ENCODE measurements around the gene CRAMP1. TPM values are rescaled to one million over a fixed set of nuclear protein-coding genes. Genes with fewer than 3 reads are reported as not detected.

The CRAMP1 gene
- total RNA-seq, 1 donor from 2014 or later, result 10.8 TPM

- no peak for DNase-seq
Measured at GRCh38 chr16:1596516-1596915, 15.6 kb upstream of the CRAMP1 start.

DNA sequence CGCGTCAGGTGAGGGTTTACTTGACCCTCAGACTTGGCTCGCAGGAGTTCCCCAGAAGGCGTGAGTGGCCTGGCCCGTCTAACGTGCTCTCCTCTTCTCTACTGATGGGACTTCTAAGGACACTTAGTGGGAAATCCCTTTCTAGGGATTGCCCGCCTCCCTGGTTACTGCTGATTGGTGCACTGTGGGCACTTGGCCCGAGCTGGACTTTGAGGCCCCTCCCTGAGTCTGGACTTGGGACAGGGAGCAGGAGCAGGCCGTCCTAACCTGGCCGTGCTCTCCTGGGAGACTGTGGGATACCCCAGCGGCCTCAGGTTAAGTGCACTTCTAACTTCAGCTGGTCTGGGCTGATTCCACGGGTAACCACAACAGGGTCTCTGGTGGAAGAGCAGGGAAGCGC is 15.0 kb upstream of the CRAMP1 start:
- DNase-seq, result no peak

DNA sequence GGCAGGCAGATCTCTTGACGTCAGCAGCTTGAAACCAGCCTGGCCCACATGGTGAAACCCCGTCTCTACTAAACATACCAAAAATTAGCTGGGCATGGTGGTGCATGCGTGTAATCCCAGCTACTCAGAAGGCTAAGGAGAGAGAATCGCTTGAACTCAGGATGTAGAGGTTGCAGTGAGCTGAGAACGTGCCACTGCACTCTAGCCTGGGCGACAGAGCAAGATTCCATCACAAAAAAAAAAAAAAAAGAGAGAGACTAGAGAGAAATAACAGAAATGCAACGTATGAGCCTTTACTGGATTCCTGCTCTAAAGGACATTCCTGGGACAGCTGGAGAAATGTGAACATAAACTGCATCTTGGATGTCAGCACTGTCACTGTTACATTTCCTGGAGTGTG is 11.1 kb upstream of the CRAMP1 start:
- no peak for DNase-seq

- DNase-seq, result no peak
Measured at GRCh38 chr16:1601489-1601888, 10.7 kb upstream of the CRAMP1 start.

DNA sequence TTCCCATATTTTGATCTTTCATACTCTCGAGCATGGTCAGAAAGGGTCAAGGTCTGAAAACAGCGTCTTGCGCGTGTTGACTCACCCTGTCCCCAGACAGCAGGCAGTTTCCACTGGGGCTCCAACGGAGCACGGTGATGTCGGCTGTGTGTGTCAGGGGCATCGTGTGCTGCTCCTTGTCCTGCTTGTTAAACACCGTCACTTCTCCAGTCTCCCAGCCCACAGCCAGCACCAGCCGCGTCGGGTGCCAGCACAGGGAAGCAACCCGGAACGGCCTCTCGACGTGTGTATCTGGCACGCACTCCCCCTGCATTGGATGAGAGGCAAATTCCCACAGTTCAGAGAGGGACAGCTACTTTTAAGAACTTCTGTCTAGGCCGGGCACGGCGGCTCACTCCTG is 9.9 kb upstream of the CRAMP1 start:
- no peak for DNase-seq

- no peak for DNase-seq
Measured at GRCh38 chr16:1606774-1607173, 5.4 kb upstream of the CRAMP1 start.

DNA sequence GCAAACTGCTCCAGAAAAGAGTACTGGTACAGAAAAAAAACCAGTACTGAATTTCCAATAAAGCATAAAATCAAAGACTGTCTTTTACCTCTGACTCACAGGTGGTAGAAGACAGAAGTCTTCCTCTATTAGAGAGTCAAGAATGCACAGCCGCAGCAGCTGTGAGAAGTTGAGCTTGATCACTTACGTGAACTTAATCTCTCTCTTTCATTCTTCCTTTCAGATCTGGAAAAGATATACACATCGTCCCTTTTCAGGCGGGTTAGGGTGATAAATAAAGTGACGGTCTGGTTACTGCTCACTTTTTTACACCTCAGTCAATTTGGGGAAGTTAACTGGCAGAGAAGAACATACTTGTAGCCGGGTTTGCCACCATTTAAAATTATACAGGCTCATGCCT is 4.2 kb upstream of the CRAMP1 start:
- DNase-seq, result no peak

DNA sequence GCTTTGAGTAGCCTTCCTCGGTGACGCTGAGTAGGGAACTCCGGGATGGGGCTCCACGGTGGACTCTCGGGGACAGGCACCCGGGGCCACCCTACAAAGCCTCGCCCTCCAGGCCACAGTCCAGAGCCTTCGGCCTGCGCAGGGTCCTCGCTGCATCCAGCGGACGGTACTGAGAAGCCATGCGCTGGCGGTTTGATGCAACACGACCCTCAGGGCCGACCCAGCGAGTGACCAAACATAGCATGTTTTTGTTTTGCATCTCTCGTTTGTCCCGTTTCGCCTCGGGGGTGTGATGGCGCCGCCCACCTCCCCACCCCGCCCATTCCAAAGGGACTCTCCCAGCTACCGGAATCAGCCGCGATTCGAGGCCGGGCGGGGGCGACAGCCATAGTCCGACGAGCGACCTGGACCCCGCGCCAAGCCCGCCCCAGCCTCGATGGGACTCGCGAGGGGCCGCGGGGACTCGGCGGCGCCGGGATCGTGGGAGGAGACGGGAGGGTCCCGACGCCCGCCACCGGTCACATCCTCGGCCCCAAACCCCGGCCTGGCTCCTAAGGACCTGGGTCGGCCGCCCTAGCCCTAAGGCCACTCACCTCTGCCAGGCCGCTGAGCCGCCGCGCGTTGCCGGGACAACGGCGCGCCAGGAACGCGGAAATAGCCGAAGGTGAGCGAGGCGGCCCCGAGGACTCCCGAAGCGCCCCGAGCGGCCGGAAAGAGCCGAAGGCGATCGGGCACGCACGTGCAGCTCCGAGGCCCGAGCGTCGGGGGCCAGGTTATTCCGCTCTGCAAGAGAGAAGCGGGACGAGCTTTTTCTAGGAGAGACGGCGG is 1.9 kb upstream of the CRAMP1 start:
- peak; percentile 94 for DNase-seq

DNA sequence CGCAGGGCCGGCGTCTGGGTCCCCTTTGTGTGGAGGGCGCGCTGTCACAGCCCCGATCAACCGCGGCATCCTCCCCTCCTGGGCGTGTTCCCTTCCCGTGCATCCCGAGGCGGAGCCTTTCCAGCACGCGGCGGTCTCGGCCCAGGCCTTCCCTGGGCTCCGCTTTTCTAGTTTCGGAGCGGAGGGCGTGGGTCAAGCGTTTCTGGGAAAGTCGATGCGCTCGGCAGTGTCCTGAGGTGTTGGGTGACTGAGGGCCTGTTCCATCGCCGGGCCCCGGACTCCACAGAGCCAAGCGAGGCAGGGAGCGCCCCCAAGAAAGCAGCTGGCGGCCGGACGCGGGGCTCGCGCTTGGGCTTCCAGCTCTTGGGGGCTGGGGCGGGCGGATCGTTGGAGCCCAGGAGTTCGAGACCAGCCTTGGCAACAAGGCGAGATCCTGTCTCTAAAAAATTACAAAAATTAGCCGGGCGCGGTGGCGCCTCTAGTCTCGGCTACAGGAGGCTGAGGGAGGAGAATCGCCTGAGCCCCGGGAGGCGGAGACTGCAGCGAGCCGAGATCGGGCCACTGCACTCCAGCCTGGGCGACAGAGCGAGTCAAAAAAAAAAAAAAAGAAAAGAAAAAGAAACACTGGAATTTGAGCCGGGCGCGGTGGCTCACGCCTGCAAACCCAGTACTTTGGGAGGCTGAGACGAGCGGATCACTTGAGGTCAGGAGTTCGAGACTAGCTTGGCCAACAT is 1.1 kb upstream of the CRAMP1 start:
- DNase-seq, result no peak

DNA sequence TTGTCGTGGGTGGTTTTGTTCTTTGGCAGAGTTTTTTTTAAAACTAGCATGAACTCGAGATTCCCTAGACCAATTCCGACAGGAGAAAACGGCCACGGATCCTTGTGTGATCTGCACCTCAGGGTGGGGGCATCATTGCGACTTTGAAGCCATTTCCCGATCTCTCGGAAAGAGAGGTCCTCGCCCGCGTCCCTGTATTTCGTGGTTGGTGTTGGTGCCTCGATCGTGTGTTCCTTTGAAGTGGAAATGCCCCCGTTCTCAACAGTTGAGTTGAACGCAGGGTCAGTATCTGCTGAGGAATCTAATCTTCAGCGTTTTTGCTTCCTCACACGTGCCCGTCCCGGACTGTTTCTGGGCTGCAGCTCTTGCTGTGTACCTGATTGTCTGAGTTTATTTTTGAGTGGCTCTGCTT is 1.1 kb downstream of the CRAMP1 start:
- no peak for DNase-seq

- DNase-seq, result peak; percentile 13
Measured at GRCh38 chr16:1613728-1614455, 1.7 kb downstream of the CRAMP1 start.

GRCh38 chr16:1614456-1615102 is 2.4 kb downstream of the CRAMP1 start:
- DNase-seq, result peak; percentile 50

GRCh38 chr16:1615761-1616160 is 3.6 kb downstream of the CRAMP1 start:
- no peak for DNase-seq

DNA sequence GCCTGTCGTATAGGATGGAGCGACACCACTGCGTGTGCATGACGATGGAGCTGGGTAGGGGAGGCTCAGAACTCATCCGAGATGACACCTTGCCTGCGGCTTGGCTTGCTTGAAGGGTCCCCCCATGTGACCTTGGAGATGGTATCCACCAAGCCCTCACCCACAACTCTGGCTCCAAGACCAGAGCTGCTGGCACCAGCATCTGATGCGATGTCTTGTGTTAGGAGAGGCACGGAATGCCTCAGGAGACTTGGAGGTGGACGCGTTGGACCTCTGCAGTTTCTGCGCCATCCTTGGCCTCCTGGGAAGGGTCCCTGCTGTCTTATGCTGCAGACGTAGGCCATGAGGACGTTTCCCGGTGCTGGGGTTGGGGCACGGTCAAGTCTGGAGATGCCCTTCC is 7.8 kb downstream of the CRAMP1 start:
- DNase-seq, result no peak

DNA sequence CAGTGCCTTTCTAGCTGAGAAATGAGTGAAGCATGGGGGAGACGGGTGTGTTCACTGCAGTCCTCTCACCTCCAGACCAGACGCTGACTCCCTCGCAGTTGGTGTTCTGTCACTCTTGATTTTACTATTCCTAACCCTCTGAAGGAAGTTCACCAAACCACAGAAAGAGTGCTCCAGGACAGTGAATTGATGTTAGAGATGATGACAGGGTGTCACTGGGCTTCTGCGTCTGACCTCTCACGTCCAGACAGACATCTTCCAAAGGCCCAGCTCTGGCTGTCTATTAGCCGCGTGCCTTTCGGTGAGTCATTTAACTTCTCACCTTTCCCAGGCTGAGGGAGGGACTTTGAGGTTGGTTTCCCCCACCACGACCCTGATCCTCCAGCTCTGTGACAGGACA is 8.2 kb downstream of the CRAMP1 start:
- no peak for DNase-seq

GRCh38 chr16:1621851-1622250 is 9.7 kb downstream of the CRAMP1 start:
- DNase-seq, result no peak

GRCh38 chr16:1626327-1626726 is 14.2 kb downstream of the CRAMP1 start:
- no peak for DNase-seq

DNA sequence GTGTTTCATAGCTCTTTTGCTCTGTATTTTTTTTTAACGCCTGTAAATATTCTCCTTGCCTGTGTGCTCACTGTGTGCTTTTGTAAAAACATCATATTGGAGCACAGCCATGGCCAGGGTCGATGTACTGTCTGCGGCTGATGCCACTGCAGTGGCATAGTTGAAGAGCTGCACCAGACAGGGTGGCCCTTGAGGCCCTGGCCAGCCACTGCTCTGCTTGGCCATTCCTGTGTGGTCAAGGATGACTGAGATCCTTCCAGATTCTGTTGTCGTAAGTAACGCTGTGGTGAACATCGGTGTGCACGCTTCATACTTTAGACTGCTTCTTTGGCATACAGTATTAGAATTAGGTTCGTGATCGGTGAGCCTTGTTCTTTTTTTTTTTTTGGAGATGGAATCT is 14.6 kb downstream of the CRAMP1 start:
- DNase-seq, result no peak

DNA sequence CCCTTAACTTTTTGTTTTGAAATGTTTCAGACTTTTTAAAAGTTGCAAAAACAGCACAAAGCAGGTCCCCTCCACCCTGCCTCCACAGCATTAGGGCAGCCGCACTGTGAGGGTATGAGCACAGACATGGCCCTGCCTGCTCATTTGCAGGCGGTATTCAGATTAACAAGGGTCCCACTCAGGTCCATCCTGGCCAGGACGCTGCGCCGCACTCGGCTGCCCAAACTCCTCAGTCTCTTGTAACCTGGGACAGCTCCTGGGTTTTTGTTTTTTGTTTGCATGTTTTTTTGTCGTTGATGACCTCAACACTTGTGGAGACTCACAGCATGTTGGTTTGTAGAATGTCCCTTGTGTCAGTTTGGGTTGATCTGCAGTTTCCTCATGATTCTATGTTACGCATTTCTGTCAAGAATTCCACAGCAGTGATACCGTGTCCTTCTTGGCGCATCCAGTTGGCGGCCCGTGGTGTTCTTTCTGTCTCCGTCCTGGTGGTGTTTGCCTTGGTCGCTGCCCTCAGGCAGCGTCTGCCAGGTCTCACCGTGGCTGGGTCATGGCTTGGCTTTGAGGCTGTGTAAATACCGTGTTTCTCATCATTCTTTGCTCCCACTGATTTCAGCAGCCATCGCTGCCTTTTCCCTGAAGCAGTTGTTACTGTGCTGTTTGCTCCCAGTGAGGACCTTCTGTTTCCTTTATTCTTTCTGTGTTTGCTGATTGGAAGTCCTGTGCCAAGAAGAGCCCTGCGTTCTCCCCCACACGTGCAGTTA is 18.5 kb downstream of the CRAMP1 start:
- DNase-seq, result no peak

DNA sequence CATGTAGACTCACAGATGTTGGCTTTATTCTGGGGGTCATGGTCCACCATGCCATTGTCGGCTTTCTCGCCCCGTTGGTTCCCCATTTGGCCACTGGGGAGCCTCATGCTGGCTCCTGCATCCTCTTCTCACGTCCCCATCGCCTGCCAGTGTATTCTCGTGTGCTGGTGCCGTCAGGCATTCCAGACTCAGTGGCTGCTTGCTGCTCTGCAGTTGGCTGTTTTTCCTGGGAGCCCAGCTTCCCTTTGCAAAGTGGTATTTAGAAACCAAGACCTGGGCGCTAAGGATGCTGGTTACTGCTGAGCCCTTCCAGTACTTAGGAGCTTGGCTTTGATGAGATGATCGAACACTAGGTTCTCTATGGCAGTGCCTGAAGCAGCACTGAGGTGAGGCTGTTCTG is 19.1 kb downstream of the CRAMP1 start:
- DNase-seq, result no peak

DNA sequence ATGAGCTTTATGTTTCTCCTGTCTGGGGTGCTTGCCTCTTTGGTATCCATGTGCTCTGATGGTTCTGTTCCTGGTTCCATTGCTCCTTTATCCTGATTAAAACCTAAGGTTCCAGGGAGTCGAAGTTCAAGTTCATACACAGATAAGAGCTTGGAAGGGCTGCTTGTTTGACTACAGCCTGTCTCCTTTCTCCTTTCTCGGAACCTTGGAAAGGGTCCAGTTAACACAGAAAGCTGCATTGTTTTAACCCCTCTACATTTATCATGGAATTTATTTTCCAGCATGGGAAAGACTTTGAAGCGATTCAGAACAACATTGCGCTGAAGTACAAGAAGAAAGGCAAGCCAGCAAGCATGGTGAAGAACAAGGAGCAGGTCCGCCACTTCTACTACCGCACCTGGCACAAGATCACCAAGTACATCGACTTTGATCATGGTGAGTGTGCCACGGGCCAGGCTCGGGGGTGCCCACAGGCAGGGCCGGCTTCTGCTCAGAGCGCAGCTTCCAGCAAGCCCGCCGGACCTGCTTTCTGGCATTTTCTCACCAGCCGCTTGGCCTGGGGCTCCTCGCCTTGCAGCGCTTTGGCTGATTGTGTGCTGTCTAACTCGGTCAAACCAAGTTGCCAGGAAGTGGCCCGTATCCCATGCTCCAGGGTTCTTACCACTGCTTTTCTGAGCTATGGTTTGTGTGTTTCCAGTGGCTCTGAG is 19.9 kb downstream of the CRAMP1 start:
- DNase-seq, result no peak
